HepG2 (cell line): ENCODE measurements around the gene NDUFV1. TPM values are rescaled to one million over a fixed set of nuclear protein-coding genes. Genes with fewer than 3 reads are reported as not detected.

Experiments used
- AGO1 ChIP-seq: fragments of 200-400 bp; formaldehyde crosslinking; IDR thresholded peaks from 2 replicates; pipeline ENCODE4 v1.6.1; 2017; ENCODE audit warnings: mild to moderate bottlenecking, low read depth, low read length, moderate library complexity; ENCODE audit not compliant: poor library complexity, severe bottlenecking
- FOXA3 ChIP-seq: IDR thresholded peaks from 2 replicates; pipeline ENCODE4 v1.6.1; 2016; ENCODE audit warnings: missing genetic modification reagents, missing compliant biosample characterization
- GABPB1 ChIP-seq: IDR thresholded peaks from 2 replicates; pipeline ENCODE4 v1.6.1; 2016; ENCODE audit warnings: mild to moderate bottlenecking, missing genetic modification reagents, moderate library complexity, missing compliant biosample characterization
- HMG20A ChIP-seq: IDR thresholded peaks from 2 replicates; pipeline ENCODE4 v1.6.1; 2016; ENCODE audit warnings: borderline replicate concordance
- HNRNPLL ChIP-seq: fragments of 200-400 bp; formaldehyde crosslinking; IDR thresholded peaks from 2 replicates; pipeline ENCODE4 v1.6.1; 2017; ENCODE audit warnings: mild to moderate bottlenecking, low read depth, low read length; ENCODE audit not compliant: poor library complexity, severe bottlenecking
- REPIN1 ChIP-seq: sonication (generic); formaldehyde crosslinking; IDR thresholded peaks from 2 replicates; pipeline ENCODE4 v1.8.0; 2022; ENCODE audit warnings: missing genetic modification reagents, low read depth, mild to moderate bottlenecking, borderline replicate concordance
- SOX13 ChIP-seq, 3 experiments: fragments of 450-650 bp in 1 of 3; sonication (generic) in 1 of 3; formaldehyde crosslinking in 1 of 3; IDR thresholded peaks in 2 of 3; conservative IDR thresholded peaks in 1 of 3; 2 replicates each; pipeline versions ENCODE4 v1.5.0 to v1.6.1; 2016 to 2020; ENCODE audit warnings: antibody characterized with exemption in 1 of 3, mild to moderate bottlenecking in 1 of 3, missing compliant biosample characterization in 1 of 3, missing genetic modification reagents in 1 of 3, moderate library complexity in 1 of 3
- SRSF4 ChIP-seq: fragments of 200-400 bp; formaldehyde crosslinking; IDR thresholded peaks from one replicate; pipeline ENCODE4 v1.6.1; 2018; ENCODE audit warnings: mild to moderate bottlenecking, low read depth, low read length, moderate library complexity; ENCODE audit not compliant: poor library complexity, severe bottlenecking
- ZMYM4 ChIP-seq: sonication (generic); formaldehyde crosslinking; IDR thresholded peaks from 2 replicates; pipeline ENCODE4 v1.8.1; 2023; ENCODE audit warnings: mild to moderate bottlenecking, missing genetic modification reagents
- ZNF333 ChIP-seq: sonication (generic); formaldehyde crosslinking; IDR thresholded peaks from 2 replicates; pipeline ENCODE4 v1.4.0; 2020; ENCODE audit warnings: mild to moderate bottlenecking, missing genetic modification reagents, borderline replicate concordance
- ZNF343 ChIP-seq: sonication (generic); formaldehyde crosslinking; IDR thresholded peaks from 2 replicates; pipeline ENCODE4 v1.4.0; 2020; ENCODE audit warnings: mild to moderate bottlenecking, missing genetic modification reagents
- ZNF564 ChIP-seq: sonication (generic); formaldehyde crosslinking; IDR thresholded peaks from 2 replicates; pipeline ENCODE4 v1.8.1; 2023; ENCODE audit warnings: mild to moderate bottlenecking, missing genetic modification reagents
- ZNF646 ChIP-seq: sonication (generic); formaldehyde crosslinking; IDR thresholded peaks from 2 replicates; pipeline ENCODE4 v1.9.0; 2021; ENCODE audit warnings: mild to moderate bottlenecking, missing genetic modification reagents
- polyA plus RNA-seq, 8 experiments: library from polyadenylated mRNA; depleted of rRNA in 3 of 8; stranded (reverse) in 7 of 8; unstranded in 1 of 8; fragments of >200 nt; fragmentation: Illumina TruSeq in 4 of 8; extraction: Trizol in 4 of 8; gene quantifications; 2 replicates each; pipeline versions ENCODE4 v1.2.1 to v1.2.3, GENCODE V29; 2011 to 2016; ENCODE audit warnings: low read depth in 4 of 8, missing spikeins in 1 of 8, mixed read lengths in 1 of 8; ENCODE audit not compliant: insufficient read depth in 1 of 8
- total RNA-seq, 5 experiments: library from RNA; depleted of rRNA; stranded (reverse); fragments of >200 nt; fragmentation: Illumina TruSeq; extraction: Trizol; gene quantifications; 2 replicates each; pipeline ENCODE4 v1.2.3, GENCODE V29; 2016; ENCODE audit warnings: low read depth in 1 of 5
- TF ChIP-seq, protein P1 (sequence below): sonication (generic); formaldehyde crosslinking; IDR thresholded peaks from 2 replicates; pipeline ENCODE4 v1.4.0; 2020; ENCODE audit warnings: mild to moderate bottlenecking, missing genetic modification reagents
- TF ChIP-seq, protein P2 (sequence below): IDR thresholded peaks from 2 replicates; pipeline ENCODE4 v1.4.0; 2020; ENCODE audit warnings: mild to moderate bottlenecking, missing genetic modification reagents
- TF ChIP-seq, protein P3 (sequence below): sonication (generic); formaldehyde crosslinking; IDR thresholded peaks from 2 replicates; pipeline ENCODE4 v1.8.1; 2023; ENCODE audit warnings: mild to moderate bottlenecking, inconsistent platforms, moderate library complexity, missing genetic modification reagents, borderline replicate concordance

Gene NDUFV1
- total and polyA plus RNA-seq, 2 of the 13 experiments (the other 11 are each of a cell fraction or from before 2014, with no cell fraction given): 88.9 to 137 TPM

GRCh38 chr11:67617243-67617953, 10.7 kb downstream of the NDUFV1 start (continued):
- TF ChIP-seq ZNF646: no peak
- no peak for TF ChIP-seq AGO1
- TF ChIP-seq, protein P1, sequence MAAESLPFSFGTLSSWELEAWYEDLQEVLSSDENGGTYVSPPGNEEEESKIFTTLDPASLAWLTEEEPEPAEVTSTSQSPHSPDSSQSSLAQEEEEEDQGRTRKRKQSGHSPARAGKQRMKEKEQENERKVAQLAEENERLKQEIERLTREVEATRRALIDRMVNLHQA (CRISPR knock-in tag): no peak
- TF ChIP-seq GABPB1: no peak
- no peak for TF ChIP-seq ZNF343 (CRISPR knock-in tag)
- TF ChIP-seq FOXA3 (CRISPR knock-in tag): peak; percentile 68
- TF ChIP-seq HMG20A (CRISPR knock-in tag): no peak
- TF ChIP-seq ZNF333 (CRISPR knock-in tag): no peak
- TF ChIP-seq SRSF4: no peak
- TF ChIP-seq, protein P2, sequence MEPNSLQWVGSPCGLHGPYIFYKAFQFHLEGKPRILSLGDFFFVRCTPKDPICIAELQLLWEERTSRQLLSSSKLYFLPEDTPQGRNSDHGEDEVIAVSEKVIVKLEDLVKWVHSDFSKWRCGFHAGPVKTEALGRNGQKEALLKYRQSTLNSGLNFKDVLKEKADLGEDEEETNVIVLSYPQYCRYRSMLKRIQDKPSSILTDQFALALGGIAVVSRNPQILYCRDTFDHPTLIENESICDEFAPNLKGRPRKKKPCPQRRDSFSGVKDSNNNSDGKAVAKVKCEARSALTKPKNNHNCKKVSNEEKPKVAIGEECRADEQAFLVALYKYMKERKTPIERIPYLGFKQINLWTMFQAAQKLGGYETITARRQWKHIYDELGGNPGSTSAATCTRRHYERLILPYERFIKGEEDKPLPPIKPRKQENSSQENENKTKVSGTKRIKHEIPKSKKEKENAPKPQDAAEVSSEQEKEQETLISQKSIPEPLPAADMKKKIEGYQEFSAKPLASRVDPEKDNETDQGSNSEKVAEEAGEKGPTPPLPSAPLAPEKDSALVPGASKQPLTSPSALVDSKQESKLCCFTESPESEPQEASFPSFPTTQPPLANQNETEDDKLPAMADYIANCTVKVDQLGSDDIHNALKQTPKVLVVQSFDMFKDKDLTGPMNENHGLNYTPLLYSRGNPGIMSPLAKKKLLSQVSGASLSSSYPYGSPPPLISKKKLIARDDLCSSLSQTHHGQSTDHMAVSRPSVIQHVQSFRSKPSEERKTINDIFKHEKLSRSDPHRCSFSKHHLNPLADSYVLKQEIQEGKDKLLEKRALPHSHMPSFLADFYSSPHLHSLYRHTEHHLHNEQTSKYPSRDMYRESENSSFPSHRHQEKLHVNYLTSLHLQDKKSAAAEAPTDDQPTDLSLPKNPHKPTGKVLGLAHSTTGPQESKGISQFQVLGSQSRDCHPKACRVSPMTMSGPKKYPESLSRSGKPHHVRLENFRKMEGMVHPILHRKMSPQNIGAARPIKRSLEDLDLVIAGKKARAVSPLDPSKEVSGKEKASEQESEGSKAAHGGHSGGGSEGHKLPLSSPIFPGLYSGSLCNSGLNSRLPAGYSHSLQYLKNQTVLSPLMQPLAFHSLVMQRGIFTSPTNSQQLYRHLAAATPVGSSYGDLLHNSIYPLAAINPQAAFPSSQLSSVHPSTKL (CRISPR knock-in tag): peak; percentile 64; the same call in 1 of the 2 replicates
- no peak for TF ChIP-seq SOX13 (IDR thresholded peaks at IDR 0.05)
- TF ChIP-seq SOX13 (CRISPR knock-in tag; conservative IDR thresholded peaks at IDR 0.05 in 1 of 2, IDR thresholded peaks at IDR 0.05 in 1 of 2): peak in 1 of 2 experiments; percentile 87; a peak in 2 of 4 replicates
- TF ChIP-seq, protein P3, sequence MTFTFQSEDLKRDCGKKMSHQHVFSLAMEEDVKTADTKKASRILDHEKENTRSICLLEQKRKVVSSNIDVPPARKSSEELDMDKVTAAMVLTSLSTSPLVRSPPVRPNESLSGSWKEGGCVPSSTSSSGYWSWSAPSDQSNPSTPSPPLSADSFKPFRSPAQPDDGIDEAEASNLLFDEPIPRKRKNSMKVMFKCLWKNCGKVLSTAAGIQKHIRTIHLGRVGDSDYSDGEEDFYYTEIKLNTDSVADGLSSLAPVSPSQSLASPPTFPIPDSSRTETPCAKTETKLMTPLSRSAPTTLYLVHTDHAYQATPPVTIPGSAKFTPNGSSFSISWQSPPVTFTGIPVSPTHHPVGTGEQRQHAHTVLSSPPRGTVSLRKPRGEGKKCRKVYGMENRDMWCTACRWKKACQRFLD: no peak
- TF ChIP-seq ZNF564 (CRISPR knock-in tag): no peak
- no peak for TF ChIP-seq REPIN1 (CRISPR knock-in tag)
- TF ChIP-seq HNRNPLL: no peak
- TF ChIP-seq ZMYM4 (CRISPR knock-in tag): 0 out of 2 replicates have a peak, but pooled peaks have one; percentile 37
